Cardiac muscle cell (in vitro differentiated cells and primary cell): Measurements from ENCODE around the gene ACTL7A. TPM values are rescaled to one million over a fixed set of nuclear protein-coding genes. Genes with fewer than 3 reads are reported as not detected.

Source experiments
- DNase-seq, 2 donors: peaks; one replicate each; pipeline versions ENCODE4 v3.0.0 to v3.0.0-alpha.2; 2010 to 2017; ENCODE audit warnings: low read depth in 1 of 2, low spot score in 1 of 2
- H3K27ac ChIP-seq: fragments of 200-600 bp; sonication (generic); 2 replicates; pipeline ENCODE4 v1.5.1; 2016
- H3K27me3 ChIP-seq: fragments of 200-600 bp; sonication (generic); 2 replicates; pipeline ENCODE4 v1.6.0; 2016; ENCODE audit warnings: control low read depth
- H3K36me3 ChIP-seq: fragments of 200-600 bp; sonication (generic); 2 replicates; pipeline ENCODE4 v1.5.1; 2016; ENCODE audit warnings: control low read depth
- H3K4me1 ChIP-seq: fragments of 200-600 bp; sonication (generic); 2 replicates; pipeline ENCODE4 v1.8.1; 2017; ENCODE audit warnings: low read depth, mild to moderate bottlenecking, mixed run types
- H3K4me3 ChIP-seq: fragments of 200-600 bp; sonication (generic); 2 replicates; pipeline ENCODE4 v1.5.1; 2016; ENCODE audit warnings: mild to moderate bottlenecking
- H3K9me3 ChIP-seq: fragments of 200-600 bp; sonication (generic); 2 replicates; pipeline ENCODE4 v1.5.1; 2017; ENCODE audit warnings: low read depth, mild to moderate bottlenecking, control low read depth
- CTCF ChIP-seq: IDR thresholded peaks from 2 replicates; pipeline ENCODE4 v1.5.1; 2012; ENCODE audit warnings: low read depth, mild to moderate bottlenecking, low read length
- polyA plus RNA-seq: library from polyadenylated mRNA; unstranded; fragments of >200 nt; fragmentation: Nextera tagmentation; extraction: Ambion mirVana; gene quantifications from 2 replicates; pipeline ENCODE4 v1.2.1, GENCODE V29; 2016
- total RNA-seq: library from RNA; depleted of rRNA; stranded (reverse); fragments of >200 nt; gene quantifications from 2 replicates; pipeline ENCODE4 v1.2.3, GENCODE V29; 2016

Gene ACTL7A
- total and polyA plus RNA-seq, 2 experiments from 2014 or later, result not detected

DNA sequence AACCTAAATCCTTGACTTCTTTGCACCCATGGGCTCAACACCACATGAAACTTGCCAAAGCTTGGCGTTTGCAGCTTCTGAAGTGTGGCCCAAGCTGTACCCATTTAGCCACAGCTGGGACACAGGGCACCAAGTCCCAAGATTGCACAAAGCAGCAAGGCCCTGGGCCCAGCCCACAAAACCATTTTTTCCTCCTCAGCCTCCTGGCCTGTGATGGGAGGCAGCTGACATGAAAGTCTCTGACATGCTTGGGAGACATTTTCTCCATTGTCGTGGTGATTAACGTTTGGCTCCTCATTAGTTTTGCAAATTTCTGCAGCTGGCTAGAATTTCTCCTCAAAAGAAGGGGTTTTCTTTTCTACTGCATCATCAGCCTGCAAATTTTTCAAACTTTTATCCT, 38.2 kb upstream of the ACTL7A start:
- Histone ChIP-seq H3K36me3 (no peaks in the 10 kb centered on the region), H3K9me3 (no peaks in the 10 kb centered on the region), H3K4me3 (no peak overlapping the region), H3K4me1 (no peaks in the 10 kb centered on the region), H3K27ac (no peak overlapping the region), H3K27me3 (no peaks in the 10 kb centered on the region)
- DNase-seq, result no peak
- no peak for TF ChIP-seq CTCF

GRCh38 chr9:108830272-108830671, 31.8 kb upstream of the ACTL7A start:
- H3K9me3 ChIP-seq, result no peaks in the 10 kb centered on the region
- no peaks in the 10 kb centered on the region for H3K27me3 ChIP-seq
- no peak for TF ChIP-seq CTCF

DNA sequence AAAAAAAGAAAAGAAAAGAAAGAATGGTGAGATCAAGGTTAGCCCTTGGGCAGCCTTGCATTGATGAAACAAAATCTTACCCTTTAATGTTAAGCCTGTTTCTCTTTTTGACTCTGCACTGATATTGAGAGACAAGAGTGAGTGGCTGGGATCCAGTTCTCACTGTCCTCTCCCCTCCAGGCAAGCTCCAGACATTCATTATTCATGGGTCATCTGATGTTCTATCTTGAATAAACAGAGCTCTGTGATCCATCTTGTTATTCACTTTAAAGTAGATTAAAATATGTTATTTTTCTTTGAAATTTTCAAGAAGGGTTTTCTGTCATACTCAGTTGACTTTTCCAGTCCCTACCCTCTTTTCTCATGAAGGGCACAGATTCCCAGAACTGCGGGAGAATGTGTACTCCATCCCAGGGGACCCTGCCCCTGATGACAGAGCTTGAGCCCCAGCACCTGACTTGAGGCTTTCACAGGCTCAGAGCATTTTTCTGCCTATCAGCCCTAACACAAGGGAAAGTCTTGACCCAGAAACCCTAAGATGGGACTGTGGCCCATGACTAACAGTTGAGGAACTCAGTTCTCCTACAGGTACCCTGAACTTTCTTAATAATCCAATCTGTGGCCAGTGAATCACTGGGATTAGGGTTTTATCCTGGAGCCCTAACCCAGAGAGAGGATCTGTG, 30.4 kb upstream of the ACTL7A start:
- no peak for TF ChIP-seq CTCF

More at GRCh38 chr9:108830272-108830671, 31.8 kb upstream of the ACTL7A start:
- Histone ChIP-seq H3K4me3 (no peak overlapping the region), H3K27ac (no peak overlapping the region), H3K36me3 (no peaks in the 10 kb centered on the region), H3K4me1 (no peaks in the 10 kb centered on the region)
- DNase-seq, result no peak

DNA sequence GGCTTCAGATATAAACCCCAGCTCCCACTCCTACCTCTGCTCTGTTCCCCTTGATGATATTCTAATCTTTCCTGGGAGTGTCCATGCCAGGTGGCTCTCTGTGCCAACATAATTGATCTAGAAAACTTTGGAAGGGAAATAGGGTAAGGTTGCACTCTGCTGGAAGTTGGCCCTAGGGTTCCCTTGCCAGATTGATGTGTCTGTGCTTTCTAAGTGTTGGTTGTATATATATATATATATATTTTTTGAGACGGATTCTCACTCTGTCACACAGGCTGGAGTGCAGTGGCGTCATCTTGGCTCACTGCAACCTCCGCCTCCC, 29.9 kb upstream of the ACTL7A start:
- H3K27ac ChIP-seq, result no peak overlapping the region
- no peak for DNase-seq
- H3K4me1 ChIP-seq, result no peaks in the 10 kb centered on the region
- no peak for TF ChIP-seq CTCF
- no peaks in the 10 kb centered on the region for H3K9me3 ChIP-seq
- H3K4me3 ChIP-seq, result no peak overlapping the region
- no peaks in the 10 kb centered on the region for H3K36me3 ChIP-seq
- no peaks in the 10 kb centered on the region for H3K27me3 ChIP-seq

More for the DNA sequence above, 30.4 kb upstream of the ACTL7A start:
- no peak for DNase-seq
- no peaks in the 10 kb centered on the region for H3K4me1 ChIP-seq
- H3K27me3 ChIP-seq, result no peaks in the 10 kb centered on the region
- H3K27ac ChIP-seq, result no peak overlapping the region
- H3K36me3 ChIP-seq, result no peaks in the 10 kb centered on the region
- no peak overlapping the region for H3K4me3 ChIP-seq
- no peaks in the 10 kb centered on the region for H3K9me3 ChIP-seq

DNA sequence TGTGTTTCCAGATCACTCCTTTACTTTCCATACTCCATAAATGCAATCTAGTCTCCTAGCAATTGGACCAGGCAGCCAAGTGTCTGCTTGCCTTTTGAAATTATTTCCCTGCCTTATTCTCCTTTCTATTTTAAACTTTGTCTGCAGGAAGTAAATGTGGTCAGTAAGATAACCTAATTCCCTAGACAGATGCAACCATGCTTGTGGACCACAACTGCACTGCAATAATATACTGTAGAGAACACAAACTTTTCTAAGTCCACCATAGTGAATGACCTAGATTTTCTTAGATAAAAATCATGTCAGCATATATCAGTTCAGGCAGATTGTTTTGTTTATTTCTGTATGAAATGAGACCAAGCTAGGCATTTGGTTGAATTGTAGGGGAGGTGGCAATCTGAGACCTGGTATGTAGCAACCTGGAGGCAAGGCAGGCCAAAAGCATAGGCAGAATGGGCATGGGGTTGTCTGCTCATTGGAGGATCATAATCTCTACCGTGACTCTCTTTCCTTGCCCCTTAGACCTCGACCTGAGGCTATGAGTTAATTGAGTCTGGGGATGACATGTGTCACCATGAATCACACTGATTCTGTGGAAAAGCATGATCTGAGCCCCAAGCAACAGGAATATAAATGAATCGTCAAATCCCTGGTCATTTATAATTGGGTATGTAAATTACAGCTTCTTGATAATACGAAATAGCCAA, 27.0 kb upstream of the ACTL7A start:
- Histone ChIP-seq H3K4me3 (no peak overlapping the region), H3K4me1 (no peaks in the 10 kb centered on the region), H3K36me3 (no peaks in the 10 kb centered on the region), H3K27me3 (no peaks in the 10 kb centered on the region), H3K27ac (no peak overlapping the region), H3K9me3 (no peaks in the 10 kb centered on the region)
- peak in 1 of 2 donors; percentile 53 for DNase-seq
- TF ChIP-seq CTCF, result no peak
